HL-60 (cell line): Measurements from ENCODE around the gene DCTN5.
"Not testable (repeated sequence)": the region's sequence is repeated elsewhere in the genome, so short reads cannot be mapped to it uniquely, and the experiment has no call there.

Experiments used
- DNase-seq, 2 experiments: peaks; one replicate each; pipeline ENCODE4 v3.0.0-alpha.2; 2010 to 2020; ENCODE audit warnings: low read depth in 1 of 2, low spot score in 1 of 2
- H3K27ac ChIP-seq: fragments of 250-450 bp; sonication (Bioruptor Pico); replicated peaks from 2 replicates; pipeline ENCODE4 v1.5.1; 2020; ENCODE audit warnings: mild to moderate bottlenecking, moderate library complexity
- H3K27me3 ChIP-seq: fragments of 250-450 bp; sonication (Bioruptor Pico); 2 replicates; pipeline ENCODE4 v1.5.1; 2021; ENCODE audit warnings: mild to moderate bottlenecking, moderate library complexity; ENCODE audit not compliant: insufficient read depth, poor library complexity, severe bottlenecking
- H3K4me3 ChIP-seq: replicated peaks from 2 replicates; pipeline ENCODE4 v1.5.1; 2011; ENCODE audit warnings: mild to moderate bottlenecking, control low read depth, low read length; ENCODE audit not compliant: insufficient read depth
- CTCF ChIP-seq: IDR thresholded peaks from one replicate; pipeline ENCODE4 v1.5.1; 2011; ENCODE audit warnings: low read length, control low read depth, inconsistent platforms; ENCODE audit not compliant: insufficient read depth
- GABPA ChIP-seq: IDR thresholded peaks from 2 replicates; pipeline ENCODE4 v1.6.1; 2012; ENCODE audit warnings: low read depth
- POLR2AphosphoS5 ChIP-seq: IDR thresholded peaks from 2 replicates; pipeline ENCODE4 v1.6.1; 2012; ENCODE audit warnings: low read depth
- REST ChIP-seq: IDR thresholded peaks from 2 replicates; pipeline ENCODE4 v1.6.1; 2012; ENCODE audit warnings: low read depth; ENCODE audit not compliant: insufficient replicate concordance
- SPI1 ChIP-seq: IDR thresholded peaks from 2 replicates; pipeline ENCODE4 v1.6.1; 2012; ENCODE audit warnings: low read depth, mild to moderate bottlenecking, borderline replicate concordance

The DCTN5 gene

GRCh38 chr16:23712976-23713375, 71.7 kb downstream of the DCTN5 start, which contains the start of gene ERN2:
Gene ERN2, minus strand, starts transcription at chr16:23713222. Its CDS starts 35 bp downstream, at chr16:23713187.
- peaks cover 15% of the 10 kb centered on the region for H3K27me3 ChIP-seq
- no peak within 1 kb of the TSS for H3K27ac ChIP-seq
- no peak for TF ChIP-seq SPI1
- no peak for TF ChIP-seq GABPA
- no peak for TF ChIP-seq REST
- no peak for TF ChIP-seq CTCF
- H3K4me3 ChIP-seq, result no peak within 1 kb of the TSS
- no peak for DNase-seq

GRCh38 chr16:23716484-23716883, 75.2 kb downstream of the DCTN5 start:
- Histone ChIP-seq H3K4me3 (no peak overlapping the region), H3K27ac (no peak overlapping the region), H3K27me3 (peaks cover 15% of the 10 kb centered on the region)
- TF ChIP-seq SPI1 (no peak), GABPA (no peak), POLR2AphosphoS5 (no peak), CTCF (no peak), REST (no peak)
- DNase-seq, result no peak

- not testable (repeated sequence) for H3K4me3 ChIP-seq, H3K27me3 ChIP-seq, DNase-seq, H3K27ac ChIP-seq
Observed at GRCh38 chr16:23722613-23723240, 81.5 kb downstream of the DCTN5 start.

GRCh38 chr16:23724096-23724784, 83.0 kb downstream of the DCTN5 start:
- no peak for DNase-seq
- H3K27me3 ChIP-seq, result no peaks in the 10 kb centered on the region
- no peak overlapping the region for H3K4me3 ChIP-seq
- TF ChIP-seq GABPA (no peak), SPI1 (no peak), CTCF (no peak), POLR2AphosphoS5 (no peak), REST (no peak)
- no peak overlapping the region for H3K27ac ChIP-seq
